A673 (cell line): Measurements from ENCODE around the gene NETO1.

Source experiments
- EZH2 ChIP-seq: fragments of 200-600 bp; sonication (generic); IDR thresholded peaks from 2 replicates; pipeline ENCODE4 v1.6.1; 2017; ENCODE audit warnings: borderline replicate concordance, low read depth, mild to moderate bottlenecking, mixed read lengths, antibody characterized with exemption, low read length; ENCODE audit not compliant: poor library complexity, severe bottlenecking
- TF ChIP-seq, protein P1 (sequence below): fragments of 300-800, 200-600 bp; sonication (generic); conservative IDR thresholded peaks from 2 replicates; pipeline ENCODE4 v1.5.1; 2017; ENCODE audit warnings: low read depth, mild to moderate bottlenecking, antibody characterized with exemption, low read length, moderate library complexity, mixed read lengths

DNA sequence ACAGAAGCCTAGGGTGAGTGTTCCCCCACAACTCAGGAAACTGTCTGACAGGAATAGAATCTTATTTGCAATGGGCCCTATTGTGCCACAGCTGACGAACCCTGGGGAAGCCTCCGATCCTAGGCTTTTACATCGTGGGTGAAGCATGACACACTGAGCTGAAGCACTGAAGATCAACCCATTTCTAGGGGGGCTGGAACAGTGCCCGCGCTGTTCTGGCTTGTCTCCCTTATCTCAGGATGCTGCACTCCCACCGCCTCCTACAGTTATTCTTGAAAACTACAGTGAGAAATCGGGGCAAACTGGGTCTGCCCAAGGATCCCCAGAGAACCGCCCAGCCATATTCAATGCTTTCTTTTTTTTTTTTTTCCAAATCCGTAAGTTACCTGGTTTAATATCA, 41.1 kb downstream of the NETO1 start:
- TF ChIP-seq, protein P1, sequence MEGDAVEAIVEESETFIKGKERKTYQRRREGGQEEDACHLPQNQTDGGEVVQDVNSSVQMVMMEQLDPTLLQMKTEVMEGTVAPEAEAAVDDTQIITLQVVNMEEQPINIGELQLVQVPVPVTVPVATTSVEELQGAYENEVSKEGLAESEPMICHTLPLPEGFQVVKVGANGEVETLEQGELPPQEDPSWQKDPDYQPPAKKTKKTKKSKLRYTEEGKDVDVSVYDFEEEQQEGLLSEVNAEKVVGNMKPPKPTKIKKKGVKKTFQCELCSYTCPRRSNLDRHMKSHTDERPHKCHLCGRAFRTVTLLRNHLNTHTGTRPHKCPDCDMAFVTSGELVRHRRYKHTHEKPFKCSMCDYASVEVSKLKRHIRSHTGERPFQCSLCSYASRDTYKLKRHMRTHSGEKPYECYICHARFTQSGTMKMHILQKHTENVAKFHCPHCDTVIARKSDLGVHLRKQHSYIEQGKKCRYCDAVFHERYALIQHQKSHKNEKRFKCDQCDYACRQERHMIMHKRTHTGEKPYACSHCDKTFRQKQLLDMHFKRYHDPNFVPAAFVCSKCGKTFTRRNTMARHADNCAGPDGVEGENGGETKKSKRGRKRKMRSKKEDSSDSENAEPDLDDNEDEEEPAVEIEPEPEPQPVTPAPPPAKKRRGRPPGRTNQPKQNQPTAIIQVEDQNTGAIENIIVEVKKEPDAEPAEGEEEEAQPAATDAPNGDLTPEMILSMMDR: no peak
- no peak for TF ChIP-seq EZH2
